SK-N-SH treated with all-trans-retinoic acid at 6 μM for 48 hours (cell line): ENCODE measurements around the gene FLRT1.
"Not testable (repeated sequence)": the region's sequence is repeated elsewhere in the genome, so short reads cannot be mapped to it uniquely, and the experiment has no call there.

ENCODE experiments used
- ATAC-seq: fragments of 200-7000 bp; cut with Tn5 transposase; 3 replicates; pipeline ENCODE4 v1.9.1; 2020; ENCODE audit warnings: mild to moderate bottlenecking, moderate library complexity
- ARNTL ChIP-seq: fragments of 450-650 bp; formaldehyde crosslinking; IDR thresholded peaks from 2 replicates; pipeline ENCODE4 v1.5.0; 2020; ENCODE audit warnings: low read depth, mild to moderate bottlenecking, moderate library complexity, borderline replicate concordance
- BACH2 ChIP-seq: fragments of 250-450 bp; sonication (Bioruptor Pico); IDR thresholded peaks from 2 replicates; pipeline ENCODE4 v1.9.0; 2021; ENCODE audit warnings: mild to moderate bottlenecking, borderline replicate concordance
- CREB5 ChIP-seq: fragments of 250-450 bp; sonication (Bioruptor Pico); IDR thresholded peaks from 2 replicates; pipeline ENCODE4 v1.5.1; 2020; ENCODE audit warnings: low read depth, mild to moderate bottlenecking, moderate library complexity
- CSDC2 ChIP-seq: fragments of 250-450 bp; sonication (Bioruptor Pico); IDR thresholded peaks from 2 replicates; pipeline ENCODE4 v1.5.0; 2020; ENCODE audit warnings: mild to moderate bottlenecking, moderate library complexity
- CSRNP3 ChIP-seq: fragments of 250-450 bp; sonication (Bioruptor Pico); IDR thresholded peaks from 2 replicates; pipeline ENCODE4 v1.5.1; 2021; ENCODE audit warnings: mild to moderate bottlenecking, moderate library complexity
- ESRRG ChIP-seq: fragments of 250-450 bp; sonication (Bioruptor Pico); IDR thresholded peaks from 2 replicates; pipeline ENCODE4 v1.6.1; 2021; ENCODE audit warnings: mild to moderate bottlenecking
- GLIS3 ChIP-seq: fragments of 250-450 bp; sonication (Bioruptor Pico); IDR thresholded peaks from 2 replicates; pipeline ENCODE4 v1.5.0; 2020; ENCODE audit warnings: mild to moderate bottlenecking, moderate library complexity
- ISL1 ChIP-seq: fragments of 250-450 bp; sonication (Bioruptor Pico); IDR thresholded peaks from 2 replicates; pipeline ENCODE4 v2.1.2; 2022; ENCODE audit warnings: mild to moderate bottlenecking, moderate library complexity
- PATZ1 ChIP-seq: fragments of 250-450 bp; sonication (Bioruptor Pico); IDR thresholded peaks from 2 replicates; pipeline ENCODE4 v1.8.0; 2020; ENCODE audit warnings: mild to moderate bottlenecking, moderate library complexity, borderline replicate concordance
- POU6F1 ChIP-seq: fragments of 250-450 bp; sonication (Bioruptor Pico); IDR thresholded peaks from 2 replicates; pipeline ENCODE4 v1.8.0; 2021; ENCODE audit warnings: low read depth, mild to moderate bottlenecking, moderate library complexity, borderline replicate concordance
- PPARA ChIP-seq: fragments of 250-450 bp; sonication (Bioruptor Pico); IDR thresholded peaks from 2 replicates; pipeline ENCODE4 v1.5.0; 2020; ENCODE audit warnings: mild to moderate bottlenecking, borderline replicate concordance
- RARB ChIP-seq: fragments of 250-450 bp; sonication (Bioruptor Pico); IDR thresholded peaks from 2 replicates; pipeline ENCODE4 v1.8.0; 2021; ENCODE audit warnings: mild to moderate bottlenecking, moderate library complexity
- TOX ChIP-seq: fragments of 250-450 bp; sonication (Bioruptor Pico); IDR thresholded peaks from 2 replicates; pipeline ENCODE4 v1.8.0; 2021; ENCODE audit warnings: mild to moderate bottlenecking, moderate library complexity, borderline replicate concordance
- TSHZ2 ChIP-seq: fragments of 250-450 bp; sonication (Bioruptor Pico); IDR thresholded peaks from 2 replicates; pipeline ENCODE4 v1.5.0; 2020; ENCODE audit warnings: mild to moderate bottlenecking, moderate library complexity
- ZFP3 ChIP-seq: fragments of 250-450 bp; sonication (Bioruptor Pico); IDR thresholded peaks from 2 replicates; pipeline ENCODE4 v1.5.0; 2020; ENCODE audit warnings: mild to moderate bottlenecking, moderate library complexity
- ZNF565 ChIP-seq: fragments of 450-650 bp; formaldehyde crosslinking; conservative IDR thresholded peaks from 2 replicates; pipeline ENCODE4 v1.5.0; 2020; ENCODE audit warnings: low read depth, mild to moderate bottlenecking, moderate library complexity
- ZNF70 ChIP-seq: fragments of 450-650 bp; formaldehyde crosslinking; IDR thresholded peaks from 2 replicates; pipeline ENCODE4 v1.5.0; 2020; ENCODE audit warnings: mild to moderate bottlenecking, moderate library complexity

The FLRT1 gene

GRCh38 chr11:64045700-64046099 is 10.0 kb downstream of the FLRT1 start:
- no peak for ATAC-seq
- TF ChIP-seq ZNF70 (CRISPR knock-in tag) (no peak), GLIS3 (no peak), TSHZ2 (CRISPR knock-in tag) (no peak), CREB5 (no peak), CSRNP3 (CRISPR knock-in tag) (no peak), ZFP3 (CRISPR knock-in tag) (no peak), ARNTL (no peak), CSDC2 (CRISPR knock-in tag) (no peak), PPARA (CRISPR knock-in tag) (no peak), BACH2 (CRISPR knock-in tag) (no peak), RARB (CRISPR knock-in tag) (no peak), POU6F1 (CRISPR knock-in tag) (no peak), ESRRG (CRISPR knock-in tag) (no peak)

- ATAC-seq = not testable (repeated sequence)
Measured at GRCh38 chr11:64047373-64047772, 11.6 kb downstream of the FLRT1 start.

- ATAC-seq = no peak; the same call in 2 of the 3 replicates
- no peak for TF ChIP-seq TOX (CRISPR knock-in tag)
- no peak for TF ChIP-seq RARB (CRISPR knock-in tag)
- no peak for TF ChIP-seq PATZ1 (CRISPR knock-in tag)
- TF ChIP-seq ISL1 (CRISPR knock-in tag) = no peak
- no peak for TF ChIP-seq PPARA (CRISPR knock-in tag)
- no peak for TF ChIP-seq POU6F1 (CRISPR knock-in tag)
- no peak for TF ChIP-seq ZNF70 (CRISPR knock-in tag)
- TF ChIP-seq CSRNP3 (CRISPR knock-in tag) = no peak
- TF ChIP-seq ZNF565 (CRISPR knock-in tag) = no peak
Measured at GRCh38 chr11:64048042-64048854, 12.5 kb downstream of the FLRT1 start.
